HCT116 (cell line): ENCODE measurements around the gene GPHA2. TPM values are rescaled to one million over a fixed set of nuclear protein-coding genes. Genes with fewer than 3 reads are reported as not detected.

Experiments
- ATAC-seq: fragments of 200-7000 bp; cut with Tn5 transposase; 2 replicates; pipeline ENCODE4 v1.9.1; 2020; ENCODE audit warnings: mild to moderate bottlenecking, moderate library complexity
- BruUV-seq: library from RNA; stranded (reverse); fragments of 400-500 nt; replicated peaks from 2 replicates; lab custom pipeline; 2021; lab: Mats Ljungman, UMichigan
- CTCF ChIA-PET: fragments of 300-600 bp; sonication (Branson Sonifier 250); formaldehyde crosslinking; loops from one replicate; lab custom pipeline; 2021; ENCODE audit warnings: antibody characterized with exemption; lab: Charles Lee
- POLR2A ChIA-PET: fragments of 300-600, 350-600 bp; sonication (Branson Sonifier 250); formaldehyde crosslinking; loops from one replicate; lab custom pipeline; 2021; ENCODE audit warnings: antibody characterized with exemption; lab: Charles Lee
- RAD21 ChIA-PET, 2 experiments: fragments of 300-600 bp; sonication (Branson Sonifier 250); formaldehyde crosslinking; loops; one replicate each; lab custom pipeline; 2023; ENCODE audit warnings: low total read pairs in 2 of 2; ENCODE audit not compliant: uncharacterized antibody in 2 of 2, unreplicated experiment in 2 of 2, low non-redundant PET in 1 of 2; lab: Charles Lee
- DNase-seq: peaks from one replicate; pipeline ENCODE4 v3.0.0-alpha.2; 2010; ENCODE audit warnings: low read depth, low spot score
- H2AFZ ChIP-seq: fragments of 200-600 bp; shearing (Covaris generic), sonication (generic); 2 replicates; pipeline ENCODE4 v1.6.1; 2017; ENCODE audit warnings: low read depth, mixed run types, mixed read lengths, antibody characterized with exemption, low read length; ENCODE audit not compliant: poor library complexity, severe bottlenecking
- H3K27ac ChIP-seq: 2 replicates; pipeline ENCODE4 v1.5.1; 2012; ENCODE audit warnings: low read depth, low read length
- H3K27me3 ChIP-seq: fragments of 200-600 bp; sonication (generic); 2 replicates; pipeline ENCODE4 v1.6.1; 2016; ENCODE audit warnings: mixed run types, low read length, mixed read lengths; ENCODE audit not compliant: insufficient read depth
- H3K36me3 ChIP-seq, 2 experiments: fragments of 200-500 bp in 1 of 2; fragments of 200-600 bp in 1 of 2; sonication (Bioruptor generic) in 1 of 2; sonication (generic) in 1 of 2; 2 replicates each; pipeline versions ENCODE4 v1.5.1 to v1.6.1; 2014 to 2016; ENCODE audit warnings: low read length in 2 of 2, inconsistent platforms in 1 of 2, mixed read lengths in 1 of 2, mixed run types in 1 of 2; ENCODE audit not compliant: insufficient read depth in 2 of 2, control insufficient read depth in 1 of 2
- H3K4me1 ChIP-seq, 2 experiments: fragments of 200-600 bp in 1 of 2; sonication (generic) in 1 of 2; 2 replicates each; pipeline versions ENCODE4 v1.5.1 to v1.6.1; 2012 to 2017; ENCODE audit warnings: low read length in 2 of 2, inconsistent platforms in 1 of 2, mild to moderate bottlenecking in 1 of 2, mixed read lengths in 1 of 2, mixed run types in 1 of 2, moderate library complexity in 1 of 2; ENCODE audit not compliant: insufficient read depth in 2 of 2, control insufficient read depth in 1 of 2
- H3K4me2 ChIP-seq: fragments of 200-600 bp; sonication (generic); 2 replicates; pipeline ENCODE4 v1.6.1; 2017; ENCODE audit warnings: mixed run types, low read length, mixed read lengths
- H3K4me3 ChIP-seq, 2 experiments: fragments of 200-600 bp in 1 of 2; sonication (generic) in 1 of 2; replicated peaks in 1 of 2; 2 replicates each; pipeline ENCODE4 v1.5.1; 2011 to 2016; ENCODE audit warnings: low read length in 2 of 2, control low read depth in 1 of 2, low read depth in 1 of 2, mild to moderate bottlenecking in 1 of 2, mixed read lengths in 1 of 2, mixed run types in 1 of 2
- H3K79me2 ChIP-seq: fragments of 200-600 bp; sonication (generic); 2 replicates; pipeline ENCODE4 v1.6.1; 2017; ENCODE audit warnings: mild to moderate bottlenecking, mixed run types, low read length, moderate library complexity, mixed read lengths; ENCODE audit not compliant: insufficient read depth
- H3K9ac ChIP-seq: fragments of 200-600 bp; sonication (generic); 2 replicates; pipeline ENCODE4 v1.6.1; 2016; ENCODE audit warnings: low read length, mixed read lengths
- H3K9me2 ChIP-seq: fragments of 200-600 bp; sonication (generic), shearing (Covaris generic); 2 replicates; pipeline ENCODE4 v1.6.1; 2017; ENCODE audit warnings: mixed run types, mild to moderate bottlenecking, moderate library complexity; ENCODE audit not compliant: insufficient read depth
- H3K9me3 ChIP-seq, 2 experiments: fragments of 200-500 bp in 1 of 2; fragments of 200-600 bp in 1 of 2; sonication (Bioruptor generic) in 1 of 2; sonication (generic) in 1 of 2; 2 replicates each; pipeline ENCODE4 v1.6.1; 2014 to 2017; ENCODE audit warnings: low read length in 2 of 2, mixed read lengths in 2 of 2, inconsistent platforms in 1 of 2, low read depth in 1 of 2, mild to moderate bottlenecking in 1 of 2, mixed run types in 1 of 2, moderate library complexity in 1 of 2; ENCODE audit not compliant: control insufficient read depth in 1 of 2, insufficient read depth in 1 of 2
- H4K20me1 ChIP-seq: fragments of 200-600 bp; sonication (generic), shearing (Covaris generic); 2 replicates; pipeline ENCODE4 v1.6.1; 2017; ENCODE audit warnings: mixed run types, mild to moderate bottlenecking, moderate library complexity; ENCODE audit not compliant: insufficient read depth
- CBX3 ChIP-seq: IDR thresholded peaks from 2 replicates; pipeline ENCODE4 v1.6.1; 2012; ENCODE audit warnings: low read depth
- EGR1 ChIP-seq: IDR thresholded peaks from 2 replicates; pipeline ENCODE4 v1.6.1; 2012; ENCODE audit warnings: low read depth
- EZH2phosphoT487 ChIP-seq: fragments of 200-600 bp; IDR thresholded peaks from 2 replicates; pipeline ENCODE4 v1.6.1; 2018; ENCODE audit warnings: antibody characterized with exemption, borderline replicate concordance
- FOSL1 ChIP-seq: IDR thresholded peaks from 2 replicates; pipeline ENCODE4 v1.6.1; 2012; ENCODE audit warnings: low read depth
- JUND ChIP-seq: IDR thresholded peaks from 2 replicates; pipeline ENCODE4 v1.6.1; 2012
- POLR2A ChIP-seq: IDR thresholded peaks from 2 replicates; pipeline ENCODE4 v1.7.0; 2011; ENCODE audit warnings: borderline replicate concordance; ENCODE audit not compliant: insufficient read depth, insufficient read length; ENCODE audit errors: extremely low read depth
- POLR2AphosphoS5 ChIP-seq: IDR thresholded peaks from 2 replicates; pipeline ENCODE4 v1.6.1; 2011; ENCODE audit warnings: mild to moderate bottlenecking, low read depth, low read length, moderate library complexity
- RAD21 ChIP-seq: IDR thresholded peaks from 2 replicates; pipeline ENCODE4 v1.6.1; 2012; ENCODE audit warnings: low read depth, mild to moderate bottlenecking
- SIN3A ChIP-seq: IDR thresholded peaks from 2 replicates; pipeline ENCODE4 v1.6.1; 2012; ENCODE audit warnings: low read depth
- SP1 ChIP-seq: IDR thresholded peaks from 2 replicates; pipeline ENCODE4 v1.6.1; 2012; ENCODE audit warnings: low read depth
- TCF7L2 ChIP-seq: IDR thresholded peaks from 2 replicates; pipeline ENCODE4 v1.7.0; 2011; ENCODE audit warnings: borderline replicate concordance, inconsistent platforms; ENCODE audit not compliant: insufficient read depth, insufficient read length; ENCODE audit errors: extremely low read depth
- YY1 ChIP-seq: IDR thresholded peaks from 2 replicates; pipeline ENCODE4 v1.6.1; 2011; ENCODE audit warnings: low read length, low read depth, moderate library complexity, mild to moderate bottlenecking; ENCODE audit not compliant: insufficient replicate concordance; ENCODE audit errors: extremely low read depth
- ZFX ChIP-seq: fragments of 450-650 bp; IDR thresholded peaks from 2 replicates; pipeline ENCODE4 v1.6.1; 2017
- intact Hi-C: fragments of 100-400 bp; cut with micrococcal nuclease; formaldehyde crosslinking; loops from 2 replicates; pipeline ENCODE4 v1.10.0; 2022
- total RNA-seq: library from RNA; stranded (reverse); gene quantifications from one replicate; pipeline ENCODE4 v1.2.1, GENCODE V29; 2021; ENCODE audit not compliant: unreplicated experiment
- TF ChIP-seq, protein P1 (sequence below): IDR thresholded peaks from 2 replicates; pipeline ENCODE4 v1.6.1; 2011; ENCODE audit warnings: mild to moderate bottlenecking, low read length, moderate library complexity; ENCODE audit not compliant: insufficient replicate concordance; ENCODE audit errors: extremely low read depth
- TF ChIP-seq, protein P2 (sequence below): IDR thresholded peaks from 2 replicates; pipeline ENCODE4 v1.6.1; 2012

GPHA2 gene
- total RNA-seq, 1 experiment from 2014 or later, result not detected

DNA sequence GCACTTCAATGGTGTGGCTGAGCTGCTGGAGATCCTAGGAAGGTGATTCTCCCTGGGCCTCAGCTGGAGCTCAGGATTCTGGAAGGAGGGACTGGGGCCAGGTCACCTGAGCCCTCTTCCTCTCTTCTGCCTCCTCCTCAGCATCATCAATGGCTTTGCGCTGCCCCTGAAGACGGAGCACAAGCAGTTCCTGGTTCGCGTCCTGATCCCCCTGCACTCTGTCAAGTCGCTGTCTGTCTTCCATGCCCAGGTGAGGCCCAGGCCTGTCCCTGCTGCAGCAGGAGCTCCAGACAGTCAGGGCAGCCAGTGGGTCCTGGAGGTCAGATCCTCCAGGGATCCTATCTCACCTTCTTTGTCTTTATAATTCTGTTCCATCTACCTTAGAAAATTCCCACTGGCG is 5.4 kb downstream of the GPHA2 start:
- Histone ChIP-seq H3K27me3 (no peaks in the 10 kb centered on the region), H3K4me2 (no peak overlapping the region), H3K9ac (no peak overlapping the region), H3K79me2 (no peaks in the 10 kb centered on the region), H3K9me3 (no peaks in the 10 kb centered on the region), H4K20me1 (no peaks in the 10 kb centered on the region), H3K36me3 (peaks cover 0 to 3% of the 10 kb centered on the region in 2 experiments; a peak in 1 of 4 replicates), H3K9me2 (no peaks in the 10 kb centered on the region), H3K4me1 (peaks cover 2 to 10% of the 10 kb centered on the region in 2 experiments), H2AFZ (no peak overlapping the region), H3K27ac (no peak overlapping the region), H3K4me3 (no peak overlapping the region)
- ChIA-PET CTCF (no interaction called here), RAD21 (no interaction called here), POLR2A (no interaction called here)
- intact Hi-C loops, result no loop called here
- ATAC-seq, result no peak
- no TSS peak for BruUV-seq
- TF ChIP-seq FOSL1 (no peak), YY1 (no peak), SP1 (no peak), ZFX (no peak), JUND (no peak), EZH2phosphoT487 (no peak)
- TF ChIP-seq, protein P1, sequence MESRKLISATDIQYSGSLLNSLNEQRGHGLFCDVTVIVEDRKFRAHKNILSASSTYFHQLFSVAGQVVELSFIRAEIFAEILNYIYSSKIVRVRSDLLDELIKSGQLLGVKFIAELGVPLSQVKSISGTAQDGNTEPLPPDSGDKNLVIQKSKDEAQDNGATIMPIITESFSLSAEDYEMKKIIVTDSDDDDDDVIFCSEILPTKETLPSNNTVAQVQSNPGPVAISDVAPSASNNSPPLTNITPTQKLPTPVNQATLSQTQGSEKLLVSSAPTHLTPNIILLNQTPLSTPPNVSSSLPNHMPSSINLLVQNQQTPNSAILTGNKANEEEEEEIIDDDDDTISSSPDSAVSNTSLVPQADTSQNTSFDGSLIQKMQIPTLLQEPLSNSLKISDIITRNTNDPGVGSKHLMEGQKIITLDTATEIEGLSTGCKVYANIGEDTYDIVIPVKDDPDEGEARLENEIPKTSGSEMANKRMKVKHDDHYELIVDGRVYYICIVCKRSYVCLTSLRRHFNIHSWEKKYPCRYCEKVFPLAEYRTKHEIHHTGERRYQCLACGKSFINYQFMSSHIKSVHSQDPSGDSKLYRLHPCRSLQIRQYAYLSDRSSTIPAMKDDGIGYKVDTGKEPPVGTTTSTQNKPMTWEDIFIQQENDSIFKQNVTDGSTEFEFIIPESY, result no peak
- TF ChIP-seq, protein P2, sequence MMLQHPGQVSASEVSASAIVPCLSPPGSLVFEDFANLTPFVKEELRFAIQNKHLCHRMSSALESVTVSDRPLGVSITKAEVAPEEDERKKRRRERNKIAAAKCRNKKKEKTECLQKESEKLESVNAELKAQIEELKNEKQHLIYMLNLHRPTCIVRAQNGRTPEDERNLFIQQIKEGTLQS, result no peak
- DNase-seq, result no peak

DNA sequence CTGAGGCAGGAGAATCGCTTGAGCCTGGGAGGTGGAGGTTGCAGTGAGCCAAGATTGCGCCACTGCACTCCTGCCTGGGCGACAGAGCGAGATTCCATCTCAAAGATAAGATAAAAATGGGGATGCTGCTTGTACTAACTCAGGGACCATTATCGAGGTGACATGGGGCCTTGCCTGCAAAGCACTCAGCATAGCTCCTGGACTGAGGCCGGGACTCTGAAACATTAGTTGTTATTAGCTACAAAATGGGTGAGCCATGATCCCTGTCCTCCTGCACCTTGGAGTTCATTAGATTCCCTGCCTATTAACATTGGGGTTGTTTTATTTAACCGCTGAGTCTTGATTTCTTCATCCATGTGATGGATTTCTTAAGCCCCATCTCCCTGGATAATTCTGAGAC is 6.1 kb downstream of the GPHA2 start:
- no peaks in the 10 kb centered on the region for H4K20me1 ChIP-seq
- H3K4me3 ChIP-seq, result no peak overlapping the region
- H3K9ac ChIP-seq, result no peak overlapping the region
- intact Hi-C loops, result no loop called here
- DNase-seq, result no peak
- no peaks in the 10 kb centered on the region for H3K79me2 ChIP-seq
- H2AFZ ChIP-seq, result no peak overlapping the region
- no peaks in the 10 kb centered on the region for H3K9me3 ChIP-seq
- H3K9me2 ChIP-seq, result no peaks in the 10 kb centered on the region
- peaks cover 2 to 13% of the 10 kb centered on the region in 2 experiments; a peak in 2 of 4 replicates for H3K4me1 ChIP-seq
- ChIA-PET CTCF (no interaction called here), POLR2A (no interaction called here), RAD21 (no interaction called here)
- H3K36me3 ChIP-seq, result peaks cover 0 to 3% of the 10 kb centered on the region in 2 experiments; a peak in 1 of 4 replicates
- H3K27ac ChIP-seq, result no peak overlapping the region
- BruUV-seq, result no TSS peak
- H3K4me2 ChIP-seq, result no peak overlapping the region
- ATAC-seq, result no peak
- no peaks in the 10 kb centered on the region for H3K27me3 ChIP-seq
- no peak for TF ChIP-seq SIN3A
- no peak for TF ChIP-seq TCF7L2
- TF ChIP-seq POLR2A, result no peak
- TF ChIP-seq CBX3, result no peak
- TF ChIP-seq POLR2AphosphoS5, result no peak
- TF ChIP-seq RAD21, result no peak
- no peak for TF ChIP-seq EGR1
- TF ChIP-seq, protein P1, result no peak
